Caco-2 (cell line): ENCODE results near the gene DCST1. TPM values are rescaled to one million over a fixed set of nuclear protein-coding genes. Genes with fewer than 3 reads are reported as not detected.

Experiments used
- BruUV-seq: library from RNA; stranded (reverse); fragments of 400-500 nt; replicated peaks from 2 replicates; lab custom pipeline; 2021; lab: Mats Ljungman, UMichigan
- CTCF ChIA-PET: fragments of 300-600 bp; sonication (Branson Sonifier 250); formaldehyde crosslinking; loops from one replicate; lab custom pipeline; 2022; ENCODE audit warnings: antibody characterized with exemption; lab: Charles Lee
- POLR2A ChIA-PET: fragments of 300-600 bp; sonication (Branson Sonifier 250); formaldehyde crosslinking; loops from one replicate; lab custom pipeline; 2022; ENCODE audit warnings: antibody characterized with exemption; lab: Charles Lee
- DNase-seq, 2 experiments: peaks; one replicate each; pipeline versions ENCODE4 v3.0.0 to v3.0.0-alpha.2; 2020 to 2022
- H3K27me3 ChIP-seq: replicated peaks from 2 replicates; pipeline ENCODE4 v1.6.0; 2011; ENCODE audit warnings: low read length; ENCODE audit not compliant: control insufficient read depth, insufficient read depth
- H3K36me3 ChIP-seq: 2 replicates; pipeline ENCODE4 v1.5.1; 2011; ENCODE audit warnings: low read length; ENCODE audit not compliant: control insufficient read depth, insufficient read depth
- H3K4me1 ChIP-seq: fragments of 250-450 bp; sonication (Bioruptor Pico); 2 replicates; pipeline ENCODE4 v1.5.1; 2020; ENCODE audit warnings: mild to moderate bottlenecking
- H3K4me3 ChIP-seq: 2 replicates; pipeline ENCODE4 v1.5.1; 2011; ENCODE audit warnings: low read depth, mild to moderate bottlenecking, control low read depth, low read length
- H3K9me3 ChIP-seq: fragments of 250-450 bp; sonication (Bioruptor Pico); 2 replicates; pipeline ENCODE4 v1.5.1; 2020; ENCODE audit warnings: mild to moderate bottlenecking, moderate library complexity
- H3K27ac Mint-ChIP-seq: one replicate; pipeline ENCODE4 v1.8.0; 2022; ENCODE audit warnings: mixed read lengths; ENCODE audit not compliant: unreplicated experiment
- H3K27me3 Mint-ChIP-seq: one replicate; pipeline ENCODE4 v1.8.0; 2022; ENCODE audit warnings: mixed read lengths; ENCODE audit not compliant: insufficient read depth, unreplicated experiment
- H3K36me3 Mint-ChIP-seq: one replicate; pipeline ENCODE4 v1.8.0; 2022; ENCODE audit warnings: mild to moderate bottlenecking, mixed read lengths; ENCODE audit not compliant: insufficient read depth, unreplicated experiment
- H3K4me1 Mint-ChIP-seq: one replicate; pipeline ENCODE4 v1.8.0; 2022; ENCODE audit warnings: low read depth, mixed read lengths; ENCODE audit not compliant: unreplicated experiment
- H3K4me3 Mint-ChIP-seq: one replicate; pipeline ENCODE4 v1.8.0; 2022; ENCODE audit warnings: mild to moderate bottlenecking, moderate library complexity, mixed read lengths; ENCODE audit not compliant: unreplicated experiment
- H3K9me3 Mint-ChIP-seq: one replicate; pipeline ENCODE4 v1.8.0; 2022; ENCODE audit warnings: mixed read lengths; ENCODE audit not compliant: unreplicated experiment
- intact Hi-C: fragments of 100-400 bp; cut with micrococcal nuclease; formaldehyde crosslinking; loops from one replicate; pipeline ENCODE4 v1.10.0; 2022; ENCODE audit not compliant: unreplicated experiment
- total RNA-seq: library from RNA; stranded (reverse); gene quantifications from 2 replicates; pipeline ENCODE4 v1.2.3, GENCODE V29; 2022
- TF ChIP-seq, protein P1 (sequence below), 2 experiments: fragments of 200-600 bp in 1 of 2; IDR thresholded peaks; 1 replicate in 1 of 2; 2 replicates in 1 of 2; pipeline versions ENCODE4 v1.5.1 to v1.8.0; 2011 to 2022; ENCODE audit warnings: antibody characterized with exemption in 1 of 2, control low read depth in 1 of 2, inconsistent platforms in 1 of 2, low read depth in 1 of 2, low read length in 1 of 2, mild to moderate bottlenecking in 1 of 2, moderate library complexity in 1 of 2; ENCODE audit not compliant: insufficient read depth in 1 of 2, severe bottlenecking in 1 of 2, unreplicated experiment in 1 of 2

Gene DCST1
- total RNA-seq, 1 experiment from 2014 or later: not detected

- H3K36me3 ChIP-seq: no peaks in the 10 kb centered on the region
- Mint-ChIP-seq H3K36me3 (peaks cover 5% of the 10 kb centered on the region), H3K4me1 (peaks cover 15% of the 10 kb centered on the region), H3K27me3 (no peaks in the 10 kb centered on the region), H3K27ac (no peak overlapping the region), H3K9me3 (no peaks in the 10 kb centered on the region), H3K4me3 (no peak overlapping the region)
- POLR2A ChIA-PET: no interaction called here
- CTCF ChIA-PET: interaction anchor here (1.1 to 1.4 kb wide), 2 partner anchors 18 to 94 kb away, joined by 3 to 4 read pairs; no protein-coding TSS in a partner anchor
- TF ChIP-seq, protein P1, sequence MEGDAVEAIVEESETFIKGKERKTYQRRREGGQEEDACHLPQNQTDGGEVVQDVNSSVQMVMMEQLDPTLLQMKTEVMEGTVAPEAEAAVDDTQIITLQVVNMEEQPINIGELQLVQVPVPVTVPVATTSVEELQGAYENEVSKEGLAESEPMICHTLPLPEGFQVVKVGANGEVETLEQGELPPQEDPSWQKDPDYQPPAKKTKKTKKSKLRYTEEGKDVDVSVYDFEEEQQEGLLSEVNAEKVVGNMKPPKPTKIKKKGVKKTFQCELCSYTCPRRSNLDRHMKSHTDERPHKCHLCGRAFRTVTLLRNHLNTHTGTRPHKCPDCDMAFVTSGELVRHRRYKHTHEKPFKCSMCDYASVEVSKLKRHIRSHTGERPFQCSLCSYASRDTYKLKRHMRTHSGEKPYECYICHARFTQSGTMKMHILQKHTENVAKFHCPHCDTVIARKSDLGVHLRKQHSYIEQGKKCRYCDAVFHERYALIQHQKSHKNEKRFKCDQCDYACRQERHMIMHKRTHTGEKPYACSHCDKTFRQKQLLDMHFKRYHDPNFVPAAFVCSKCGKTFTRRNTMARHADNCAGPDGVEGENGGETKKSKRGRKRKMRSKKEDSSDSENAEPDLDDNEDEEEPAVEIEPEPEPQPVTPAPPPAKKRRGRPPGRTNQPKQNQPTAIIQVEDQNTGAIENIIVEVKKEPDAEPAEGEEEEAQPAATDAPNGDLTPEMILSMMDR (IDR thresholded peaks at IDR 0.05; ENCODE audit: insufficient read depth in 1 of 2, low read depth in 1 of 2, low read length in 1 of 2, severe bottlenecking in 1 of 2, unreplicated experiment in 1 of 2): no peak
- H3K27me3 ChIP-seq: no peaks in the 10 kb centered on the region; the same call in 1 of the 2 replicates
- peaks cover 26% of the 10 kb centered on the region for H3K4me1 ChIP-seq
- no peaks in the 10 kb centered on the region for H3K9me3 ChIP-seq
- no peak for DNase-seq
- BruUV-seq: no TSS peak
- H3K4me3 ChIP-seq: no peak overlapping the region
- intact Hi-C loops: no loop called here
These were observed 40.0 kb downstream of the DCST1 start for GRCh38 chr1:155073377-155074242.

DNA sequence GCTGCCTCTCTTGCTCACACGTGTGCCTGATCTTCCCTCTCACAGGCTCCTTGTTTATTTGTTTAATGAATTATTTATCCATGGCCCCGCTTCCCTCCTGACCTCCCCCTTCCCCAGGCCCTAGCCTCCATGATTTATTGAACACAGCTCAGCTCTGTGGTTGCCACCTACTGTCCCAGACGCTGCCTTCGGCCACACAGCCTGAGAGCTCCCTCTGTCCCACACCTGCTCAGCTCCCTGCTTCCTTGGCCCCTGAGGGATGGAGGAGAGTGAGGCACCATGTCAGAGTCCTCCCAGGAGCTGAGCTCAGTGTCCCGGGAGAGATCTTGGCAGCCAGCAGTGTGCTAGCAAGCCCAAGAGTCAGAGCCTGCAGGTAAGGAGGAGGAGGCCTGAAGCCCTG lies 41.9 kb downstream of the DCST1 start:
- no peaks in the 10 kb centered on the region for H3K36me3 Mint-ChIP-seq
- H3K27me3 ChIP-seq: peaks cover 3% of the 10 kb centered on the region; the same call in 1 of the 2 replicates
- CTCF ChIA-PET: interaction anchor here (1.2 to 1.6 kb wide), 2 partner anchors 10 to 14 kb away, joined by 9 read pairs; no protein-coding TSS in a partner anchor
- BruUV-seq: no TSS peak
- intact Hi-C loops: no loop called here
- H3K9me3 ChIP-seq: no peaks in the 10 kb centered on the region
- H3K27ac Mint-ChIP-seq: no peak overlapping the region
- POLR2A ChIA-PET: no interaction called here
- peaks cover 19% of the 10 kb centered on the region for H3K4me1 ChIP-seq
- no peaks in the 10 kb centered on the region for H3K9me3 Mint-ChIP-seq
- TF ChIP-seq, protein P1 (IDR thresholded peaks at IDR 0.05; ENCODE audit: insufficient read depth in 1 of 2, low read depth in 1 of 2, low read length in 1 of 2, severe bottlenecking in 1 of 2, unreplicated experiment in 1 of 2): no peak
- peaks cover 21% of the 10 kb centered on the region for H3K4me1 Mint-ChIP-seq
- H3K36me3 ChIP-seq: no peaks in the 10 kb centered on the region
- no peak overlapping the region for H3K4me3 Mint-ChIP-seq
- H3K27me3 Mint-ChIP-seq: peaks cover 6% of the 10 kb centered on the region
- H3K4me3 ChIP-seq: no peak overlapping the region
- no peak for DNase-seq

DNA sequence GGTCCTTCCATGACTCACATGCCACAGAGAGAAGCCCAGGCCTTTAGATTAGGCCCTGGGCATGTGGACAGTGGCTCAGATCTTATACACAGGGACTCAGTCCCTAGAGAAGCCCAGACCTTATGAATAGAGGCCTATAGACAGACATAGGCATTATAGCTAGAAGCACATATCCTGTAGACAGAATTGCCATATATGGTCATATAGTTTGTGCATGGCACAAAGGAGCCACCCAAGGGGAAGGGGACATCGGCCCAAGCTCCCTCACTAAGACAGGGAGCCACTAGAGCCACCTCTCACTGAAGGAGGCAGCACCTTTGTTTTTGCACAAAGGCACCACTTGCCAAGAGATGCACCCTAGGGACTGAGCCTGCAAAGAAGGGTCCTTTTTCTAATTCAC lies 42.7 kb downstream of the DCST1 start:
- Histone ChIP-seq H3K27me3 (peaks cover 4% of the 10 kb centered on the region; the same call in 1 of the 2 replicates), H3K4me3 (no peak overlapping the region), H3K36me3 (no peaks in the 10 kb centered on the region), H3K9me3 (no peaks in the 10 kb centered on the region), H3K4me1 (peaks cover 20% of the 10 kb centered on the region)
- no peak overlapping the region for H3K4me3 Mint-ChIP-seq
- DNase-seq: no peak
- ChIA-PET POLR2A (interaction anchor here (0.5 kb wide), 1 partner anchor 118 kb away, joined by 5 read pairs; no protein-coding TSS in a partner anchor), CTCF (interaction anchor here (1.2 to 1.6 kb wide), 2 partner anchors 9 to 15 kb away, joined by 9 read pairs; no protein-coding TSS in a partner anchor)
- H3K27ac Mint-ChIP-seq: no peak overlapping the region
- no peaks in the 10 kb centered on the region for H3K9me3 Mint-ChIP-seq
- BruUV-seq: no TSS peak
- peaks cover 7% of the 10 kb centered on the region for H3K27me3 Mint-ChIP-seq
- peaks cover 24% of the 10 kb centered on the region for H3K4me1 Mint-ChIP-seq
- intact Hi-C loops: no loop called here
- H3K36me3 Mint-ChIP-seq: peaks cover 2% of the 10 kb centered on the region
- TF ChIP-seq, protein P1 (IDR thresholded peaks at IDR 0.05; ENCODE audit: insufficient read depth in 1 of 2, low read depth in 1 of 2, low read length in 1 of 2, severe bottlenecking in 1 of 2, unreplicated experiment in 1 of 2): no peak
